AG04450 (cell line): ENCODE measurements around the gene FLYWCH1. TPM values are rescaled to one million over a fixed set of nuclear protein-coding genes. Genes with fewer than 3 reads are reported as not detected.
"Not testable (repeated sequence)": the region's sequence is repeated elsewhere in the genome, so short reads cannot be mapped to it uniquely, and the experiment has no call there.

Source experiments
- CTCF ChIA-PET: fragments of 300-600, 350-600 bp; formaldehyde crosslinking; extraction: SDS; loops from one replicate; lab custom pipeline; 2022; ENCODE audit warnings: antibody characterized with exemption, inconsistent platforms; lab: Charles Lee
- POLR2A ChIA-PET: fragments of 350-600 bp; formaldehyde crosslinking; extraction: SDS; loops from one replicate; lab custom pipeline; 2021; ENCODE audit warnings: antibody characterized with exemption, inconsistent platforms; lab: Yijun Ruan, JAX
- DNase-seq: peaks from one replicate; pipeline ENCODE4 v3.0.0-alpha.2; 2011; ENCODE audit warnings: low read depth, low spot score
- H3K27ac ChIP-seq: one replicate; pipeline ENCODE4 v1.5.1; 2012; ENCODE audit warnings: low read depth, low read length, control low read depth
- H3K27me3 ChIP-seq: one replicate; pipeline ENCODE4 v1.6.0; 2012; ENCODE audit warnings: low read length; ENCODE audit not compliant: control insufficient read depth, insufficient read depth
- H3K4me3 ChIP-seq: 2 replicates; pipeline ENCODE4 v1.5.1; 2011; ENCODE audit warnings: mild to moderate bottlenecking, low read depth, low read length, control low read depth
- H3K9me3 ChIP-seq: 2 replicates; pipeline ENCODE4 v1.5.1; 2012; ENCODE audit warnings: low read length; ENCODE audit not compliant: control insufficient read depth, insufficient read depth
- CTCF ChIP-seq: IDR thresholded peaks from 2 replicates; pipeline ENCODE4 v1.5.1; 2011; ENCODE audit warnings: low read depth, low read length, control low read depth, inconsistent platforms
- polyA plus RNA-seq: library from polyadenylated mRNA; depleted of rRNA; stranded (reverse); fragments of >200 nt; gene quantifications from 2 replicates; pipeline ENCODE4 v1.2.3, GENCODE V29; 2011

FLYWCH1 gene
- polyA plus RNA-seq, 1 experiment: 15.1 TPM

GRCh38 chr16:2907084-2907753 is 4.5 kb upstream of the FLYWCH1 start:
- H3K9me3 ChIP-seq, H3K27me3 ChIP-seq, H3K4me3 ChIP-seq, POLR2A ChIA-PET, DNase-seq, H3K27ac ChIP-seq: not testable (repeated sequence)
- CTCF ChIA-PET: interaction anchor here (0.7 to 1.1 kb wide), 4 partner anchors 15 to 68 kb away, joined by 3 to 4 read pairs (median 3); no protein-coding TSS in a partner anchor
- TF ChIP-seq CTCF: peak; percentile 40

GRCh38 chr16:2910441-2910969 is 1.2 kb upstream of the FLYWCH1 start:
- Histone ChIP-seq H3K27me3 (no peaks in the 10 kb centered on the region), H3K4me3 (no peak overlapping the region), H3K9me3 (no peaks in the 10 kb centered on the region), H3K27ac (no peak overlapping the region)
- TF ChIP-seq CTCF: no peak
- CTCF ChIA-PET: interaction anchor here (0.7 to 2.8 kb wide), 4 partner anchors 9 to 71 kb away, joined by 3 to 12 read pairs (median 6); no protein-coding TSS in a partner anchor
- POLR2A ChIA-PET: interaction anchor here (0.6 kb wide), 1 partner anchor 926 kb away, joined by 3 read pairs; no protein-coding TSS in a partner anchor
- no peak for DNase-seq

- CTCF ChIA-PET: interaction anchor here (1.2 to 3.2 kb wide), 4 partner anchors 8 to 74 kb away, joined by 4 to 12 read pairs (median 8); no protein-coding TSS in a partner anchor
- DNase-seq: peak; percentile 34
- POLR2A ChIA-PET: interaction anchor here (1.0 to 2.3 kb wide), 2 partner anchors 10 to 29 kb away, joined by 4 to 14 read pairs; partner anchors contain the start of gene FLYWCH2
These were observed 834 bp downstream of the FLYWCH1 start for GRCh38 chr16:2912330-2913199.

GRCh38 chr16:2913603-2914002 is 1.9 kb downstream of the FLYWCH1 start:
- Histone ChIP-seq H3K27ac (no peak overlapping the region), H3K4me3 (peak overlapping the region; percentile 91), H3K9me3 (no peaks in the 10 kb centered on the region), H3K27me3 (no peaks in the 10 kb centered on the region)
- DNase-seq: no peak
- no peak for TF ChIP-seq CTCF
- POLR2A ChIA-PET: no interaction called here
- CTCF ChIA-PET: interaction anchor here (1.0 to 3.2 kb wide), 5 partner anchors 9 to 75 kb away, joined by 3 to 12 read pairs (median 9); no protein-coding TSS in a partner anchor

More at GRCh38 chr16:2912330-2913199, 834 bp downstream of the FLYWCH1 start:
- no peak for TF ChIP-seq CTCF
- H3K27me3 ChIP-seq: no peaks in the 10 kb centered on the region
- peak overlapping the region; percentile 91 for H3K27ac ChIP-seq
- H3K9me3 ChIP-seq: no peaks in the 10 kb centered on the region
- H3K4me3 ChIP-seq: peak overlapping the region; percentile 91
